Peyer's patch (tissue), 4 donors: ENCODE results near the gene COL4A5.

Experiments used
- CTCF ChIP-seq, 6 experiments: fragments of 450-650 bp in 4 of 6; fragments of 200-600 bp in 2 of 6; sonication (generic) in 1 of 6; IDR thresholded peaks; one replicate each; pipeline ENCODE4 v1.5.1; 2017 to 2019; ENCODE audit warnings: antibody characterized with exemption in 6 of 6, mild to moderate bottlenecking in 3 of 6, moderate library complexity in 1 of 6
- POLR2A ChIP-seq, 2 donors: fragments of 450-650 bp; IDR thresholded peaks; one replicate each; pipeline ENCODE4 v1.5.1; 2017; ENCODE audit warnings: antibody characterized with exemption in 2 of 2, mild to moderate bottlenecking in 2 of 2, moderate library complexity in 2 of 2

DNA sequence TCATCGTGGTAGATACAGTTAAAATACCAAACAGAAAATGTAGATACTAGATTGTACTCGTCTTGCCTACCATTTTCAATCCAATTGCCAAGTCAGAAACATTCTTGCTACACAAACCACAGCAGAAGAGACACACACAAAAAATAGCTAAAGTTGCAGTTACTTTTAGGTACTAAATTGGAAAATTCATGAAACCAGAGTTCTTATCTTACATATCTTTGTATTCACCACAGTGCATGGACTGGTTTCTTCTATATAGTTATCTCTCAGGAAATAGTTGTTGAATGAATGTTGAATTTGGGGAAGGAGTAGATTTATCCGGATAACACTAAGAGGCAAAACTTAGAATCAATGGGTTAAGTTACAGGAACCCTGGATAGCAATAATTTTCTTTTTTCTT, 14.2 kb downstream of the COL4A5 start:
- TF ChIP-seq POLR2A (IDR thresholded peaks at IDR 0.05), result no peak
- no peak for TF ChIP-seq CTCF (IDR thresholded peaks at IDR 0.05)
